Measurements from ENCODE around the gene LUC7L. TPM values are rescaled to one million over a fixed set of nuclear protein-coding genes. Genes with fewer than 3 reads are reported as not detected.
"Not testable (repeated sequence)": the region's sequence is repeated elsewhere in the genome, so short reads cannot be mapped to it uniquely, and the experiment has no call there.

Gene LUC7L
- total RNA-seq, 6 experiments from 2014 or later = 35.8 to 47.5 (median 41.7) TPM

GRCh38 chr16:268141-269053 is 39.1 kb upstream of the LUC7L start:
- peaks cover 5% of the 10 kb centered on the region; the same call in 1 of the 2 replicates for H3K4me1 Mint-ChIP-seq (ENCODE audit: low read depth)
- DNase-seq = no peak

GRCh38 chr16:267562-267961 is 38.3 kb upstream of the LUC7L start:
- DNase-seq; H3K27ac Mint-ChIP-seq; H3K4me3 Mint-ChIP-seq; H3K36me3 Mint-ChIP-seq (ENCODE audit: low read depth); H3K27me3 Mint-ChIP-seq (ENCODE audit: insufficient read depth); H3K4me1 Mint-ChIP-seq (ENCODE audit: low read depth); H3K9me3 Mint-ChIP-seq: not testable (repeated sequence)

More at GRCh38 chr16:268141-269053, 39.1 kb upstream of the LUC7L start:
- Mint-ChIP-seq H3K9me3 (no peaks in the 10 kb centered on the region), H3K36me3 (ENCODE audit: low read depth) (no peaks in the 10 kb centered on the region), H3K27me3 (ENCODE audit: insufficient read depth) (peaks cover 6% of the 10 kb centered on the region), H3K27ac (no peak overlapping the region), H3K4me3 (no peak overlapping the region)
- no peak for TF ChIP-seq CTCF (IDR thresholded peaks at IDR 0.05)

GRCh38 chr16:266258-267164 is 37.3 kb upstream of the LUC7L start:
- no peaks in the 10 kb centered on the region for H3K36me3 Mint-ChIP-seq (ENCODE audit: low read depth)
- DNase-seq = no peak
- H3K9me3 Mint-ChIP-seq = no peaks in the 10 kb centered on the region
- no peak overlapping the region for H3K4me3 Mint-ChIP-seq
- no peak overlapping the region for H3K27ac Mint-ChIP-seq
- no peak for TF ChIP-seq CTCF (IDR thresholded peaks at IDR 0.05)
- peaks cover 6% of the 10 kb centered on the region for H3K27me3 Mint-ChIP-seq (ENCODE audit: insufficient read depth)
- peaks cover 5% of the 10 kb centered on the region; the same call in 1 of the 2 replicates for H3K4me1 Mint-ChIP-seq (ENCODE audit: low read depth)

- no peak overlapping the region for H3K27ac Mint-ChIP-seq
- no peaks in the 10 kb centered on the region for H3K9me3 Mint-ChIP-seq
Measured at GRCh38 chr16:265711-266110, 36.5 kb upstream of the LUC7L start.

GRCh38 chr16:265002-265529 is 35.8 kb upstream of the LUC7L start:
- peaks cover 5% of the 10 kb centered on the region; the same call in 1 of the 2 replicates for H3K4me1 Mint-ChIP-seq (ENCODE audit: low read depth)
- TF ChIP-seq CTCF (IDR thresholded peaks at IDR 0.05) = no peak
- no peak overlapping the region for H3K27ac Mint-ChIP-seq
- H3K4me3 Mint-ChIP-seq = no peak overlapping the region
- no peaks in the 10 kb centered on the region for H3K36me3 Mint-ChIP-seq (ENCODE audit: low read depth)
- peaks cover 6% of the 10 kb centered on the region for H3K27me3 Mint-ChIP-seq (ENCODE audit: insufficient read depth)
- H3K9me3 Mint-ChIP-seq = no peaks in the 10 kb centered on the region
- no peak for DNase-seq

More at GRCh38 chr16:265711-266110, 36.5 kb upstream of the LUC7L start:
- Mint-ChIP-seq H3K4me1 (ENCODE audit: low read depth) (peaks cover 5% of the 10 kb centered on the region; the same call in 1 of the 2 replicates), H3K27me3 (ENCODE audit: insufficient read depth) (peaks cover 6% of the 10 kb centered on the region), H3K36me3 (ENCODE audit: low read depth) (no peaks in the 10 kb centered on the region), H3K4me3 (no peak overlapping the region)
- no peak for DNase-seq
- no peak for TF ChIP-seq CTCF (IDR thresholded peaks at IDR 0.05)

All from HFFc6 (cell line).